SKM-1 (cell line): Measurements from ENCODE around the gene NWD2.
A peak's percentile ranks its signal among the peaks of the same experiment; 100 is the strongest.

Source experiments
- DNase-seq: peaks from one replicate; lab custom pipeline; 2025; ENCODE audit not compliant: unreplicated experiment; lab: John Stamatoyannopoulos, UW

Gene NWD2

GRCh38 chr4:37464373-37465128, 220.0 kb downstream of the NWD2 start:
- no peak for DNase-seq

- no peak for DNase-seq
Measured at GRCh38 chr4:37465296-37465695, 220.8 kb downstream of the NWD2 start.

- DNase-seq: no peak
Measured at GRCh38 chr4:37465845-37466244, 221.3 kb downstream of the NWD2 start.

- DNase-seq: no peak
Measured at GRCh38 chr4:37467223-37467622, 222.7 kb downstream of the NWD2 start.

GRCh38 chr4:37467824-37468223, 223.3 kb downstream of the NWD2 start:
- no peak for DNase-seq

GRCh38 chr4:37469286-37469685, 224.7 kb downstream of the NWD2 start:
- no peak for DNase-seq

- no peak for DNase-seq
Measured at GRCh38 chr4:37470245-37470644, 225.7 kb downstream of the NWD2 start.

- DNase-seq: no peak
Measured at GRCh38 chr4:37471093-37471492, 226.6 kb downstream of the NWD2 start.

GRCh38 chr4:37471971-37472370, 227.4 kb downstream of the NWD2 start:
- peak; percentile 75 for DNase-seq

GRCh38 chr4:37473807-37474206, 229.3 kb downstream of the NWD2 start:
- DNase-seq: no peak

- no peak for DNase-seq
Measured at GRCh38 chr4:37475087-37475486, 230.5 kb downstream of the NWD2 start.

GRCh38 chr4:37475776-37476175, 231.2 kb downstream of the NWD2 start:
- no peak for DNase-seq

GRCh38 chr4:37476256-37476655, 231.7 kb downstream of the NWD2 start:
- no peak for DNase-seq

GRCh38 chr4:37476691-37477090, 232.1 kb downstream of the NWD2 start:
- DNase-seq: no peak

GRCh38 chr4:37477126-37477525, 232.6 kb downstream of the NWD2 start:
- DNase-seq: no peak

GRCh38 chr4:37478151-37478550, 233.6 kb downstream of the NWD2 start:
- no peak for DNase-seq

- DNase-seq: no peak
Measured at GRCh38 chr4:37480509-37480908, 236.0 kb downstream of the NWD2 start.

GRCh38 chr4:37481547-37482122, 237.1 kb downstream of the NWD2 start:
- no peak for DNase-seq

GRCh38 chr4:37482236-37482913, 237.8 kb downstream of the NWD2 start:
- no peak for DNase-seq

- no peak for DNase-seq
Measured at GRCh38 chr4:37483610-37484009, 239.1 kb downstream of the NWD2 start.

- DNase-seq: no peak
Measured at GRCh38 chr4:37486166-37486565, 241.6 kb downstream of the NWD2 start.

- DNase-seq: no peak
Measured at GRCh38 chr4:37487668-37488067, 243.1 kb downstream of the NWD2 start.
